LNCaP clone FGC (cell line): Measurements from ENCODE around the gene XYLT1.

Experiments
- DNase-seq: peaks from one replicate; pipeline ENCODE4 v3.0.0-alpha.2; 2011; ENCODE audit warnings: low read depth
- H3K4me3 ChIP-seq: 2 replicates; pipeline ENCODE4 v1.5.1; 2011; ENCODE audit warnings: mild to moderate bottlenecking, low read depth, low read length, control low read depth
- CTCF ChIP-seq: IDR thresholded peaks from 2 replicates; pipeline ENCODE4 v1.5.1; 2012; ENCODE audit warnings: mild to moderate bottlenecking; ENCODE audit not compliant: control insufficient read depth, insufficient read depth; ENCODE audit errors: extremely low read depth

The XYLT1 gene

GRCh38 chr16:17126156-17126555, 344.6 kb downstream of the XYLT1 start:
- no peak for DNase-seq
- TF ChIP-seq CTCF, result no peak
- no peak overlapping the region for H3K4me3 ChIP-seq

GRCh38 chr16:17125671-17126070, 345.1 kb downstream of the XYLT1 start:
- no peak for TF ChIP-seq CTCF
- no peak for DNase-seq
- no peak overlapping the region for H3K4me3 ChIP-seq

DNA sequence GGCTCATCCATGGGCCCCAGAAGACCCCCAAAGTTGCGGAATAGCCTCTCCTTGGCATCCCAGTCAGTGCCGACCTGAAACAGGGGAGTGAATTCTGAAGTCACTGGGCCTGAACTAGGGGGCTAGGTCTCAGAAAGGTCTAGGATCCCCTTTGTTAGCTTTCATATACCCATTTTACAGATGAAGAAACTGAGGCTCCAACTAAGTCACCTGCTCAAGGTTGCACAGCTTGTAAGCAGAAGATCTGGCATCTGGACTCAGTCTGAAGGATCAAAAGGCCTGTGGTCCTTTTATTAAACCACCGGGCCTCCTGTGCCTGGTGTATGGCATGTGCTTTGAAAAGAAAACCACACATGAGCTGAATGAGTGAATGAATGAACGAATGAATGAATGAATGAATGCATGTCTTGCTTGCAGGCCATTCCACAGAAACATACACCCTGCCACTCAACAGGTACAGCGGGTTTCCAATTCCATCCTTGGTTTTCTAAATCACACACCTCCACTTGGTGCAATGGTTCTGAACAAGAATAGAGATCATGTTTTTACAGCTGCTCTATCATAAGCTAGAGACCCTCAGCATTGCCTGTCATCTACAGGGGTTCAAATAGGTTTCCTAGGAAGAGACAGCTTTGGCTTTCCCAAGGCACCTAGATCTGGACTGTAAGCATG, 352.7 kb downstream of the XYLT1 start:
- no peak for TF ChIP-seq CTCF
- no peak for DNase-seq

GRCh38 chr16:17116595-17117322, 354.0 kb downstream of the XYLT1 start:
- no peak for TF ChIP-seq CTCF
- DNase-seq, result no peak
- no peak overlapping the region for H3K4me3 ChIP-seq

More for the DNA sequence above, 352.7 kb downstream of the XYLT1 start:
- no peak overlapping the region for H3K4me3 ChIP-seq

- no peak for DNase-seq
- H3K4me3 ChIP-seq, result no peak overlapping the region
- no peak for TF ChIP-seq CTCF
These were observed 361.3 kb downstream of the XYLT1 start for GRCh38 chr16:17109413-17109812.

DNA sequence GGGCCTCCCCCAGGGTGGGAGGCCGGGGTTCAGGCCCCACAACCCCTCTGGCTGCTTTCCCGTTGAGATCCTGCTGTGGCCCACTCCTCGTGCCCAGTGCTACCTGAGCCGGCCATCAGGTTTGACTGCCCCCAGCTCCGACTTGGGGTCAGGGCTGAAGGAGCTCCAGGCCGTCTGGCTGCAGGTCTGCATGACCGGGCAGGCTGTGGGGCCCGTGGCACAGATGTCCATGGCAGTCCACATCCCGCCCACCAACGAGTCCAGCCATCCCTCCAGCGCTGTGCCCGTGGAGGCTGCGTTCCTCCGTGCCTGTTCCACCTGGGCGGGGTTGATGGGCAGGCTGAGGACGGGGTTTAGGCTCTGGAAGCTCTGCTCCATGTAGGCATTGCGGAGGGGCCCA, 362.2 kb downstream of the XYLT1 start:
- H3K4me3 ChIP-seq, result no peak overlapping the region
- no peak for TF ChIP-seq CTCF
- no peak for DNase-seq
